ENCODE measurements around the gene FOXC2.
A peak's percentile ranks its signal among the peaks of the same experiment; 100 is the strongest.

The FOXC2 gene

GRCh38 chr16:86573646-86574508, 7.2 kb downstream of the FOXC2 start:
- no peak for DNase-seq (ENCODE audit: low spot score)

- no peak for DNase-seq (ENCODE audit: low spot score)
Measured at GRCh38 chr16:86574646-86575045, 8.0 kb downstream of the FOXC2 start.

GRCh38 chr16:86575095-86575685, 8.6 kb downstream of the FOXC2 start:
- no peak for DNase-seq (ENCODE audit: low spot score)

- peak; percentile 81 for DNase-seq (ENCODE audit: low spot score)
Measured at GRCh38 chr16:86575754-86576557, 9.3 kb downstream of the FOXC2 start.

GRCh38 chr16:86576591-86577313, 10.1 kb downstream of the FOXC2 start:
- DNase-seq (ENCODE audit: low spot score) = no peak

GRCh38 chr16:86577314-86577971, 10.8 kb downstream of the FOXC2 start:
- DNase-seq (ENCODE audit: low spot score) = no peak

GRCh38 chr16:86578061-86578599, 11.5 kb downstream of the FOXC2 start, which contains the start of gene FOXL1:
TSS of gene FOXL1 (plus strand) at chr16:86578549. CDS start at chr16:86578724, 175 bp downstream.
- DNase-seq (ENCODE audit: low spot score) = no peak

GRCh38 chr16:86578611-86579267, 12.1 kb downstream of the FOXC2 start:
- DNase-seq (ENCODE audit: low spot score) = no peak

GRCh38 chr16:86579268-86580062, 12.8 kb downstream of the FOXC2 start:
- peak; percentile 49 for DNase-seq (ENCODE audit: low spot score)

- DNase-seq (ENCODE audit: low spot score) = peak; percentile 41
Measured at GRCh38 chr16:86580063-86580790, 13.6 kb downstream of the FOXC2 start.

- peak; percentile 15 for DNase-seq (ENCODE audit: low spot score)
Measured at GRCh38 chr16:86580791-86581170, 14.2 kb downstream of the FOXC2 start.

- no peak for DNase-seq (ENCODE audit: low spot score)
Measured at GRCh38 chr16:86581458-86581857, 14.8 kb downstream of the FOXC2 start.

- peak; percentile 57 for DNase-seq (ENCODE audit: low spot score)
Measured at GRCh38 chr16:86584071-86584685, 17.5 kb downstream of the FOXC2 start.

- DNase-seq (ENCODE audit: low spot score) = peak; percentile 40
Measured at GRCh38 chr16:86584726-86585721, 18.4 kb downstream of the FOXC2 start.

- DNase-seq (ENCODE audit: low spot score) = no peak
Measured at GRCh38 chr16:86585821-86586611, 19.4 kb downstream of the FOXC2 start.

GRCh38 chr16:86587487-86587886, 20.9 kb downstream of the FOXC2 start:
- DNase-seq (ENCODE audit: low spot score) = no peak

All from left forelimb (tissue), 1 donor.